GM18498 (cell line): ENCODE results near the gene FAM24A.
A peak's percentile ranks its signal among the peaks of the same experiment; 100 is the strongest.

Source experiments
- ATAC-seq: cut with Tn5 transposase; IDR thresholded peaks from one replicate; pipeline ENCODE4 v1.9.1; 2021; ENCODE audit warnings: mild to moderate bottlenecking, moderate library complexity; ENCODE audit not compliant: unreplicated experiment

The FAM24A gene

DNA sequence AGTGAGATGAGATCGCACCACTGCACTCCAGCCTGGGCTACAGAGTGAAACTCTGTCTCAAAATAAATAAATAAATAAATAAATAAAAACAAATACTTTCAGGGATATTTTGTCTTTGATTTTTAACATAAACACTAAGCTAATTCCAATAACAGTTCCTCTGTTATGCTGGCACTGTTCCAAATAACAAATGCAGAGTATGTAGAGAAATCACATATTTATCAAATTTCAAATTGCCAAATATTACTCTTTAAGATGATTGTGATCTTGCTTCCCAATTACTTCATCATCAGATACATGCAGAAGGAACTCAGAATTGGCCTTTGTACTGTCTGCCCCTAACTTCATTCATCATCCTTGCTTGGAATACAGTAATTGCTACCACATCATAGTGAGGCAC is 19.7 kb downstream of the FAM24A start:
- ATAC-seq, result no peak

- ATAC-seq, result no peak
Measured at GRCh38 chr10:122931088-122931906, 20.9 kb downstream of the FAM24A start.

- ATAC-seq, result no peak
Measured at GRCh38 chr10:122939133-122939855, 28.9 kb downstream of the FAM24A start.

DNA sequence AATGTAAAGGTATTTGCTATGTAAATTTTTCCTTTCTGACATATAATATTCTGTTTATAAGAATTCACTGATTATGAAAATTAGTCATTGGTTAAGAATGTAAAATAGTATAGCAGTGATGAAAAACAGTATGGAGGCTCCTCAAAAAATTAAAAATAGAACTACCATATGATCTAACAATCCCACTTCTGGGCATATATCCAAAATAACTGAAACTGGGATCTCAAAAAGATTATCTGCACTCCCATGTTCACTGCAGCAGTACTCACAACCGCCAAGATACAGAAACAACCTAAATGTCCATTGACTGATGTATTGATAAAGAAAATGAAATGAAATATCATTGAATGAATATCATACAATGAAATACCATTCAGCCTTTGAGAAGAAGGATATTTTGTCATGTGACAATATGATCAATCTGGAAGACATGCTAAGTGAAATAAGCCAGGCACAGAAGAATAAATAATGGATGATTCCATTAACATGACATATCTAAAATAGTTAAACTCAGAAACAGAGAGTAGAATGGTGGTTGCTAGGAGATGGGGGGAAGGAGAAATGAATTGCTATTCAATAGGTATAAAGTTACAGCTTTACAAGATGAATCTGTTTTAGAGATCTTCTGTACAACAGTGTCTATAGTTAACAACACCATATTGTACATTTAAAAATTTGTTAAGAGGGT is 29.6 kb downstream of the FAM24A start:
- ATAC-seq, result no peak

GRCh38 chr10:122949296-122949695 is 38.9 kb downstream of the FAM24A start:
- no peak for ATAC-seq

- ATAC-seq, result peak; percentile 98
Measured at GRCh38 chr10:122953902-122954730, 43.7 kb downstream of the FAM24A start, which contains the start of gene C10orf88. Gene C10orf88, minus strand, starts transcription at chr10:122954227. Its CDS starts 49 bp downstream, at chr10:122954178.

GRCh38 chr10:122954731-122955050 is 44.3 kb downstream of the FAM24A start:
- ATAC-seq, result no peak

DNA sequence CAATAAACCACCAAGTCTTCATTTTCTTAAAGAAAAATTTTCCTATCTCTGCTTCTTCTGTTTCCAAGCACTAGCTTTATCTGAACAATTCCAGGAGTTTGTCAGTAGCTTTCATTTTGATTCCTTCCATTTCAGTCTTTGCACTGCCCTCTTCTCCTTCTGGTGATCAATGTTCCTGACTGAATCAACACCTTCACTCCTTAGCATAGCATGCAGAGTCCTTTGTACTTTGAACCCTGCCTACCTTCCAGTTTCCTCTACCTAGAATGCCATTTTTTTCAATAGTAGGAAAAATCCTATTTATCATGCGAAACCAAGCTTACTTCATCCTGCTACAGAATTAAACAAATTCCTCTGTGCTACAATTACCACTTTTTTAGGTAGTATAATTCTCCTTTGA is 45.5 kb downstream of the FAM24A start:
- ATAC-seq, result no peak

DNA sequence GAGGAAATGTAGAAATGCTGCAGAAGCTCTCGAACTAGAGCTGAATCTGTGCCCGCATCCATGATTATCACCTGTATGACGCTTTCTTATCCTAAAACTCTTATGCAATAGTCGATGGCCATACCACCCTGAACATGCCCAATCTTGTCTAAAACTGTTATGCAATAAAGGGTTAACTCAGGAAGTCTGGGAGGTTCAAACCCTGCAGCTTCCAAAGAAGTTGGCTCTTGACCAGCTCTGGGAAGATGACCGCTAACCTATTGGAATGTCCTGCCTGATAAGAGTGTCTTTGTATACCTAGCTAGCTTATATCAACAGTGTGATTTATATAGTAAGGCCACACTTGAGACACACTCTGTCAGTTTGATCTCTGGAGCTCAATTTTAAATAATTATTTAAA is 47.1 kb downstream of the FAM24A start:
- no peak for ATAC-seq

DNA sequence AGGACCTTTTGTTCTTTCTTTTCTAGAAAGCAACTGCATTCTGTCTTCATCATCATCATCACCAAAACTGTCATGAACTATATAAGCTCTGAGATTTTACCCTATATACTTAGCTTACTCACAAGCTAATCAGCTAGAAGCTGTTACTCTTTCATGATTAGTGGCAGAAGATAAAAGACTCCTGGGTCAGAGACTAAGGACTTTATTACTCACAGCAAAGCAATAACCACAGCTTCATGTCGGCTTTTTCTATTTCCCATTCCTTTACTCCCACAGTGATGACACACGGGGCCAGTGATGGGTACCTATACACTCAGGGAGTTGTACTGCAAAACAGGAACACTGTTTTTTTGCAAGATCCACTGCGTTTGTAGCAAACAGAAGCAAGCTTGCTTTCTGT is 52.0 kb downstream of the FAM24A start:
- ATAC-seq, result no peak
